HEK293 (cell line): ENCODE measurements around the gene LRRC75A.

ENCODE experiments used
- CTCF ChIP-seq: fragments of 450-650 bp; formaldehyde crosslinking; IDR thresholded peaks from 2 replicates; pipeline ENCODE4 v1.5.1; 2016; ENCODE audit warnings: missing biosample characterization, missing genetic modification characterization
- GLI4 ChIP-seq: fragments of 450-650 bp; formaldehyde crosslinking; IDR thresholded peaks from 2 replicates; pipeline ENCODE4 v1.5.1; 2016; ENCODE audit warnings: missing biosample characterization, missing genetic modification characterization
- SETDB1 ChIP-seq: IDR thresholded peaks from one replicate; pipeline ENCODE4 v1.6.1; 2017; ENCODE audit warnings: mild to moderate bottlenecking, low read length, moderate library complexity, mixed read lengths; ENCODE audit not compliant: insufficient read length
- YY1 ChIP-seq: fragments of 450-650 bp; formaldehyde crosslinking; IDR thresholded peaks from 2 replicates; pipeline ENCODE4 v1.5.1; 2018; ENCODE audit warnings: missing biosample characterization, missing genetic modification characterization
- ZNF23 ChIP-seq: fragments of 450-650 bp; formaldehyde crosslinking; IDR thresholded peaks from 2 replicates; pipeline ENCODE4 v1.5.1; 2016; ENCODE audit warnings: missing biosample characterization, missing genetic modification characterization, borderline replicate concordance
- ZNF239 ChIP-seq: fragments of 450-650 bp; formaldehyde crosslinking; IDR thresholded peaks from 2 replicates; pipeline ENCODE4 v1.5.1; 2016; ENCODE audit warnings: missing biosample characterization, missing genetic modification characterization
- ZNF658 ChIP-seq: fragments of 450-650 bp; formaldehyde crosslinking; IDR thresholded peaks from 2 replicates; pipeline ENCODE4; 2016; ENCODE audit warnings: missing biosample characterization, missing genetic modification characterization
- ZNF792 ChIP-seq: fragments of 450-650 bp; formaldehyde crosslinking; IDR thresholded peaks from 2 replicates; pipeline ENCODE4 v1.5.1; 2016; ENCODE audit warnings: missing biosample characterization, missing genetic modification characterization
- ZSCAN5A ChIP-seq: fragments of 450-650 bp; formaldehyde crosslinking; IDR thresholded peaks from 2 replicates; pipeline ENCODE4 v1.5.1; 2016; ENCODE audit warnings: missing biosample characterization, missing genetic modification characterization
- TF ChIP-seq, protein P1 (sequence below): fragments of 450-650 bp; formaldehyde crosslinking; IDR thresholded peaks from 2 replicates; pipeline ENCODE4 v1.5.1; 2017; ENCODE audit warnings: missing biosample characterization, missing genetic modification characterization
- TF ChIP-seq, protein P2 (sequence below): fragments of 450-650 bp; formaldehyde crosslinking; IDR thresholded peaks from 2 replicates; pipeline ENCODE4 v1.5.1; 2017; ENCODE audit warnings: missing biosample characterization, missing genetic modification characterization
- TF ChIP-seq, protein P3 (sequence below): fragments of 450-650 bp; formaldehyde crosslinking; IDR thresholded peaks from 2 replicates; pipeline ENCODE4 v1.5.1; 2016; ENCODE audit warnings: missing biosample characterization, missing genetic modification characterization

GRCh38 chr17:16527298-16527697, 35.3 kb upstream of the LRRC75A start:
- TF ChIP-seq ZNF658 (tag by site-specific recombination) (no peak), CTCF (no peak), ZNF239 (tag by site-specific recombination) (no peak), ZNF23 (tag by site-specific recombination) (no peak), ZNF792 (tag by site-specific recombination) (no peak), YY1 (tag by site-specific recombination) (no peak), GLI4 (tag by site-specific recombination) (no peak), SETDB1 (no peak), ZSCAN5A (tag by site-specific recombination) (no peak)
- TF ChIP-seq, protein P1, sequence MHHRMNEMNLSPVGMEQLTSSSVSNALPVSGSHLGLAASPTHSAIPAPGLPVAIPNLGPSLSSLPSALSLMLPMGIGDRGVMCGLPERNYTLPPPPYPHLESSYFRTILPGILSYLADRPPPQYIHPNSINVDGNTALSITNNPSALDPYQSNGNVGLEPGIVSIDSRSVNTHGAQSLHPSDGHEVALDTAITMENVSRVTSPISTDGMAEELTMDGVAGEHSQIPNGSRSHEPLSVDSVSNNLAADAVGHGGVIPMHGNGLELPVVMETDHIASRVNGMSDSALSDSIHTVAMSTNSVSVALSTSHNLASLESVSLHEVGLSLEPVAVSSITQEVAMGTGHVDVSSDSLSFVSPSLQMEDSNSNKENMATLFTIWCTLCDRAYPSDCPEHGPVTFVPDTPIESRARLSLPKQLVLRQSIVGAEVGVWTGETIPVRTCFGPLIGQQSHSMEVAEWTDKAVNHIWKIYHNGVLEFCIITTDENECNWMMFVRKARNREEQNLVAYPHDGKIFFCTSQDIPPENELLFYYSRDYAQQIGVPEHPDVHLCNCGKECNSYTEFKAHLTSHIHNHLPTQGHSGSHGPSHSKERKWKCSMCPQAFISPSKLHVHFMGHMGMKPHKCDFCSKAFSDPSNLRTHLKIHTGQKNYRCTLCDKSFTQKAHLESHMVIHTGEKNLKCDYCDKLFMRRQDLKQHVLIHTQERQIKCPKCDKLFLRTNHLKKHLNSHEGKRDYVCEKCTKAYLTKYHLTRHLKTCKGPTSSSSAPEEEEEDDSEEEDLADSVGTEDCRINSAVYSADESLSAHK (tag by site-specific recombination) = no peak
- TF ChIP-seq, protein P2, sequence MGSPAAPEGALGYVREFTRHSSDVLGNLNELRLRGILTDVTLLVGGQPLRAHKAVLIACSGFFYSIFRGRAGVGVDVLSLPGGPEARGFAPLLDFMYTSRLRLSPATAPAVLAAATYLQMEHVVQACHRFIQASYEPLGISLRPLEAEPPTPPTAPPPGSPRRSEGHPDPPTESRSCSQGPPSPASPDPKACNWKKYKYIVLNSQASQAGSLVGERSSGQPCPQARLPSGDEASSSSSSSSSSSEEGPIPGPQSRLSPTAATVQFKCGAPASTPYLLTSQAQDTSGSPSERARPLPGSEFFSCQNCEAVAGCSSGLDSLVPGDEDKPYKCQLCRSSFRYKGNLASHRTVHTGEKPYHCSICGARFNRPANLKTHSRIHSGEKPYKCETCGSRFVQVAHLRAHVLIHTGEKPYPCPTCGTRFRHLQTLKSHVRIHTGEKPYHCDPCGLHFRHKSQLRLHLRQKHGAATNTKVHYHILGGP (tag by site-specific recombination) = no peak
- TF ChIP-seq, protein P3, sequence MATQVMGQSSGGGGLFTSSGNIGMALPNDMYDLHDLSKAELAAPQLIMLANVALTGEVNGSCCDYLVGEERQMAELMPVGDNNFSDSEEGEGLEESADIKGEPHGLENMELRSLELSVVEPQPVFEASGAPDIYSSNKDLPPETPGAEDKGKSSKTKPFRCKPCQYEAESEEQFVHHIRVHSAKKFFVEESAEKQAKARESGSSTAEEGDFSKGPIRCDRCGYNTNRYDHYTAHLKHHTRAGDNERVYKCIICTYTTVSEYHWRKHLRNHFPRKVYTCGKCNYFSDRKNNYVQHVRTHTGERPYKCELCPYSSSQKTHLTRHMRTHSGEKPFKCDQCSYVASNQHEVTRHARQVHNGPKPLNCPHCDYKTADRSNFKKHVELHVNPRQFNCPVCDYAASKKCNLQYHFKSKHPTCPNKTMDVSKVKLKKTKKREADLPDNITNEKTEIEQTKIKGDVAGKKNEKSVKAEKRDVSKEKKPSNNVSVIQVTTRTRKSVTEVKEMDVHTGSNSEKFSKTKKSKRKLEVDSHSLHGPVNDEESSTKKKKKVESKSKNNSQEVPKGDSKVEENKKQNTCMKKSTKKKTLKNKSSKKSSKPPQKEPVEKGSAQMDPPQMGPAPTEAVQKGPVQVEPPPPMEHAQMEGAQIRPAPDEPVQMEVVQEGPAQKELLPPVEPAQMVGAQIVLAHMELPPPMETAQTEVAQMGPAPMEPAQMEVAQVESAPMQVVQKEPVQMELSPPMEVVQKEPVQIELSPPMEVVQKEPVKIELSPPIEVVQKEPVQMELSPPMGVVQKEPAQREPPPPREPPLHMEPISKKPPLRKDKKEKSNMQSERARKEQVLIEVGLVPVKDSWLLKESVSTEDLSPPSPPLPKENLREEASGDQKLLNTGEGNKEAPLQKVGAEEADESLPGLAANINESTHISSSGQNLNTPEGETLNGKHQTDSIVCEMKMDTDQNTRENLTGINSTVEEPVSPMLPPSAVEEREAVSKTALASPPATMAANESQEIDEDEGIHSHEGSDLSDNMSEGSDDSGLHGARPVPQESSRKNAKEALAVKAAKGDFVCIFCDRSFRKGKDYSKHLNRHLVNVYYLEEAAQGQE = no peak
